Activated T-cell treated with anti-CD3 and anti-CD28 coated beads for 1 hour (primary cell): ENCODE results near the gene RTKN.

ENCODE experiments used
- DNase-seq: peaks from one replicate; pipeline ENCODE4 v3.0.0-alpha.2; 2020; ENCODE audit warnings: low read depth

RTKN gene

GRCh38 chr2:74379851-74380789 is 61.6 kb downstream of the RTKN start, which contains the start of gene DCTN1:
DCTN1 (minus strand) TSS chr2:74380311; CDS start chr2:74380037, 274 bp downstream.
- no peak for DNase-seq

- DNase-seq: no peak
Observed at GRCh38 chr2:74378007-74378406, 63.7 kb downstream of the RTKN start.

DNA sequence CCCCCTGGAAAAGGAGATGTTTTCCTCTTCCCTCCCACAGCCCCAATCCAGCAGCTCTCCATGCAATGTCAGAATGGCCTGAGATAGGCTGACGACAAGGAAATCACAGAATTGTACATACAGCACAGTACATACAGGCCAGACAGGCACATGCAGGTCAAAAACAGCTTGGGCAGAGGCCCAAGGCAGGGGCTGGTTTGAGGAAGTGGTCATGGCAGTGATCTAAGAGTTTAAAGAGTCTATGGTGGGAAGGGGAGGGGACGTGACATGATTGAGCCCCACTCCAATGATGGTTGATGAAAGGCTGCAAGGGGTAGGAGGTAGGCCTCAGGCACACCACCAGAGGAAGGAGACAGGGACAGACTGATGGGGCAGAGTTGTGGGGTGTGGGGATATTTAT is 65.9 kb downstream of the RTKN start:
- no peak for DNase-seq
